ENCODE results near the gene WDHD1. TPM values are rescaled to one million over a fixed set of nuclear protein-coding genes. Genes with fewer than 3 reads are reported as not detected.
"Not testable (repeated sequence)": the region's sequence is repeated elsewhere in the genome, so short reads cannot be mapped to it uniquely, and the experiment has no call there.

Gene WDHD1
- total and polyA plus RNA-seq, 2 of the 8 experiments (the other 6 are each of a cell fraction or from before 2014, with no cell fraction given) = 17.8 to 87.9 TPM

DNA sequence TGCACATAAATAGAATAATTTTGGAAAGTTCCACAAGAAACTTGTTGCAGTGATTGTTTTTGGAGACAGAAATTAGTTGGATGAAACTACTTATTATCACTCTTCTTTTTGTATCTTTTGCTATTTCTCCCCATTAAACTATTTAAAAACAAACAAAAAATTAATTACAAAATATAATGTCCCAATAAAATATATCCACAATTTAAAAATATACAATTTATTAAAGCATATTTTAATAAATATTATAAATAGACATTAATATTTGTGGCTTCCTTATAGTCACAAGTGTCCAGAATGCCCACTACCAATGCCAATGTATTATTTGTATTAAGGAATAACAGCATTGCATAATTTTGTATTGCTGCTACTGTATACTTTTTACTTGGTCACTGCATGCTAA, 71.8 kb downstream of the WDHD1 start (continued):
- TF ChIP-seq HDAC2 (IDR thresholded peaks at IDR 0.05; ENCODE audit: borderline replicate concordance in 1 of 2, low read depth in 2 of 2, low read length in 2 of 2) = no peak
- no peak for TF ChIP-seq CBX8 (IDR thresholded peaks at IDR 0.05; ENCODE audit: borderline replicate concordance, low read depth, low read length)
- TF ChIP-seq RBBP5 (IDR thresholded peaks at IDR 0.05; ENCODE audit: borderline replicate concordance, low read depth, low read length) = no peak
- TF ChIP-seq CTBP2 (IDR thresholded peaks at IDR 0.05; ENCODE audit: borderline replicate concordance, insufficient read depth, insufficient read length, low read length) = no peak
- no peak for TF ChIP-seq YY1 (IDR thresholded peaks at IDR 0.05; ENCODE audit: low read depth, low read length)

GRCh38 chr14:54953609-54954008, 73.3 kb downstream of the WDHD1 start:
- H3K4me2 ChIP-seq (ENCODE audit: insufficient read depth in 1 of 2, low read depth in 2 of 2, low read length in 2 of 2); H4K91ac ChIP-seq (replicated peaks; ENCODE audit: insufficient read length, low read length); H2BK12ac ChIP-seq (ENCODE audit: low read depth, low read length); H3K9me3 ChIP-seq (ENCODE audit: insufficient read depth in 2 of 2, low read depth in 1 of 2, low read length in 1 of 2); H2BK20ac ChIP-seq (ENCODE audit: low read length); H3K27me3 ChIP-seq (replicated peaks in 1 of 4; ENCODE audit: control insufficient read depth in 3 of 4, extremely low read depth in 1 of 4, insufficient read depth in 3 of 4, low read length in 3 of 4); FAIRE-seq; POLR2A ChIA-PET (ENCODE audit: partially characterized antibody); H2BK5ac ChIP-seq (ENCODE audit: low read depth, low read length); H3K27ac ChIP-seq (ENCODE audit: low read depth, low read length); H3K4me3 ChIP-seq (ENCODE audit: extremely low read depth in 1 of 4, insufficient read depth in 2 of 4, low read depth in 3 of 4, low read length in 4 of 4); H3K23ac ChIP-seq (ENCODE audit: insufficient read length); H4K20me1 ChIP-seq (replicated peaks in 1 of 2; ENCODE audit: control insufficient read depth in 1 of 2, insufficient read depth in 2 of 2, low read length in 2 of 2); H2BK15ac ChIP-seq (ENCODE audit: low read length); H3K79me1 ChIP-seq (ENCODE audit: low read depth, low read length); H3K4ac ChIP-seq (replicated peaks; ENCODE audit: insufficient read length, low read depth, low read length); H3K23me2 ChIP-seq (ENCODE audit: low read depth, low read length); H2BK120ac ChIP-seq (replicated peaks; ENCODE audit: low read depth, low read length); H4K8ac ChIP-seq (ENCODE audit: extremely low read depth, insufficient read depth, low read length); H3K14ac ChIP-seq (ENCODE audit: insufficient read length); H3K18ac ChIP-seq (ENCODE audit: extremely low read depth, low read length); H2AFZ ChIP-seq (ENCODE audit: low read length); H2AK5ac ChIP-seq (ENCODE audit: low read depth, low read length); H3K4me1 ChIP-seq (replicated peaks in 1 of 4; ENCODE audit: control insufficient read depth in 3 of 4, insufficient read depth in 4 of 4, low read length in 3 of 4); DNase-seq (ENCODE audit: low read depth in 1 of 2, low spot score in 2 of 2); H3K56ac ChIP-seq (replicated peaks; ENCODE audit: insufficient read length, low read depth, low read length); H3K79me2 ChIP-seq (ENCODE audit: control insufficient read depth in 1 of 2, insufficient read depth in 2 of 2, low read length in 2 of 2); H3K9ac ChIP-seq (replicated peaks in 1 of 4; ENCODE audit: extremely low read depth in 1 of 4, low read depth in 3 of 4, low read length in 3 of 4); CTCF ChIA-PET (ENCODE audit: partially characterized antibody); H4K5ac ChIP-seq (ENCODE audit: insufficient read length, low read depth, low read length): not testable (repeated sequence)
- WGBS, 2 experiments (ENCODE audit: extremely low coverage in 1 of 2, insufficient coverage in 1 of 2, insufficient read length in 1 of 2, insufficient replicate concordance in 2 of 2, low coverage in 1 of 2, low lambda C conversion rate in 2 of 2, missing lambda C conversion rate in 1 of 2) = 100% methylated on average over 2 of the region's 3 CpGs; no CpG with 5 or more reads in 1 of the 2 experiments
- peaks cover 0 to 54% (median 33%) of the 10 kb centered on the region in 4 experiments for H3K36me3 ChIP-seq (ENCODE audit: control insufficient read depth in 2 of 4, insufficient read depth in 4 of 4, low read length in 3 of 4)

Data from H1 (cell line).